ENCODE results near the gene GFRA1. TPM values are rescaled to one million over a fixed set of nuclear protein-coding genes. Genes with fewer than 3 reads are reported as not detected.

The GFRA1 gene
- total and polyA plus RNA-seq, 10 donors: 0.52 to 36.5 (median 4.5) TPM

DNA sequence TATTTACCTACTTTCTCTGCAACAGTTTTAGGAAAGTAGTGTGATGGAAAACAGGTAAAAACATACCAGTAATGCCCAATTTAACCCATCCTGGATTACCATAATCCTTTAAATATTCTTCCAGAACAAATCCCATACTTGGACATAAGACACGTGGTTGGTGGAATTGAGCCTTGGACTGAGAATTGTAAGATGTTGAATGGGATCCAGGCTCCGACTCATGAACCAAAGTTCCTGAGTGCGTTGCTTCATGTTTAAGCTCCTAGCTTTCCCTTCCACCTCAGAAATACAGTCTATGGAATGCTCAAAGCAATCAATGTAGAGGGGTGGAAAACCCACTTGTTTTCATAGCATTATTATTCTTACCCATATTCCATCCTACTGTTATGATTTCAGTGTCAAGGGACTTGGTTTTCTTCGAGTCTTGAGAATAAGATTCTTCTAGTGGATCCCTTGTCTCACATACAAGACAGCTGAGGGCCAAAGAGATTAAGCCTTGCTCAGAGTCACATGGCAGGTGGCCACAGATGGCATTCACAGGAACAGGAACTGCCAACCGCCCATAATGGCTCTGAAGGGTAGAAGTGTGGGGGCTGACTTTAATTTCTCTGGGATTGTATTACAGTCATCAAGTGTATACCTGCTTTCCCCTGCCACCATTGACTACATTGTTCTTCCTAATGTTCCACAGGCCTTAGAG, 171.2 kb downstream of the GFRA1 start:
- Histone ChIP-seq H3K27me3 (replicated peaks in 1 of 7) (no peaks in the 10 kb centered on the region), H3K27ac (no peak overlapping the region)
- TF ChIP-seq, protein P1, sequence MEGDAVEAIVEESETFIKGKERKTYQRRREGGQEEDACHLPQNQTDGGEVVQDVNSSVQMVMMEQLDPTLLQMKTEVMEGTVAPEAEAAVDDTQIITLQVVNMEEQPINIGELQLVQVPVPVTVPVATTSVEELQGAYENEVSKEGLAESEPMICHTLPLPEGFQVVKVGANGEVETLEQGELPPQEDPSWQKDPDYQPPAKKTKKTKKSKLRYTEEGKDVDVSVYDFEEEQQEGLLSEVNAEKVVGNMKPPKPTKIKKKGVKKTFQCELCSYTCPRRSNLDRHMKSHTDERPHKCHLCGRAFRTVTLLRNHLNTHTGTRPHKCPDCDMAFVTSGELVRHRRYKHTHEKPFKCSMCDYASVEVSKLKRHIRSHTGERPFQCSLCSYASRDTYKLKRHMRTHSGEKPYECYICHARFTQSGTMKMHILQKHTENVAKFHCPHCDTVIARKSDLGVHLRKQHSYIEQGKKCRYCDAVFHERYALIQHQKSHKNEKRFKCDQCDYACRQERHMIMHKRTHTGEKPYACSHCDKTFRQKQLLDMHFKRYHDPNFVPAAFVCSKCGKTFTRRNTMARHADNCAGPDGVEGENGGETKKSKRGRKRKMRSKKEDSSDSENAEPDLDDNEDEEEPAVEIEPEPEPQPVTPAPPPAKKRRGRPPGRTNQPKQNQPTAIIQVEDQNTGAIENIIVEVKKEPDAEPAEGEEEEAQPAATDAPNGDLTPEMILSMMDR (IDR thresholded peaks at IDR 0.05 in 8 of 11, conservative IDR thresholded peaks at IDR 0.05 in 3 of 11): no peak
- no peak for TF ChIP-seq POLR2AphosphoS5 (IDR thresholded peaks at IDR 0.05)
- TF ChIP-seq POLR2A (IDR thresholded peaks at IDR 0.05): no peak

GRCh38 chr10:116100984-116101383, 172.0 kb downstream of the GFRA1 start:
- no peak for TF ChIP-seq POLR2AphosphoS5 (IDR thresholded peaks at IDR 0.05)
- TF ChIP-seq, protein P1 (IDR thresholded peaks at IDR 0.05 in 8 of 11, conservative IDR thresholded peaks at IDR 0.05 in 3 of 11): no peak
- TF ChIP-seq POLR2A (IDR thresholded peaks at IDR 0.05): no peak
- WGBS, 5 donors: 88 to 95% (median 92%) methylated on average over 3 of the region's 3 CpGs
- intact Hi-C loops (cut with DNase I; ENCODE audit: low total_unique reads): no loop called here
- H3K4me3 ChIP-seq: no peak overlapping the region
- peaks cover 0 to 6% (median 0%) of the 10 kb centered on the region in 8 donors for H3K9me3 ChIP-seq
- no peaks in the 10 kb centered on the region for H3K4me1 ChIP-seq
- no peaks in the 10 kb centered on the region for H3K36me3 ChIP-seq
- DNase-seq: no peak
- no peaks in the 10 kb centered on the region for H3K27me3 ChIP-seq (replicated peaks in 1 of 7)
- no peak overlapping the region for H3K27ac ChIP-seq

More for the DNA sequence above, 171.2 kb downstream of the GFRA1 start:
- Histone ChIP-seq H3K36me3 (no peaks in the 10 kb centered on the region), H3K9me3 (peaks cover 0 to 6% (median 0%) of the 10 kb centered on the region in 8 donors), H3K4me1 (no peaks in the 10 kb centered on the region), H3K4me3 (no peak overlapping the region)
- intact Hi-C loops (cut with DNase I; ENCODE audit: low total_unique reads): no loop called here
- WGBS, 5 donors: 58 to 82% (median 71%) methylated on average over 5 of the region's 5 CpGs
- no peak for DNase-seq

GRCh38 chr10:116099023-116099420, 174.0 kb downstream of the GFRA1 start:
- no peaks in the 10 kb centered on the region for H3K36me3 ChIP-seq
- H3K4me1 ChIP-seq: no peaks in the 10 kb centered on the region
- intact Hi-C loops (cut with DNase I; ENCODE audit: low total_unique reads): no loop called here
- 76 to 86% (median 80%) methylated on average over 5 of the region's 5 CpGs for WGBS, 5 donors
- TF ChIP-seq POLR2AphosphoS5 (IDR thresholded peaks at IDR 0.05) (no peak), POLR2A (IDR thresholded peaks at IDR 0.05) (no peak)
- TF ChIP-seq, protein P1 (IDR thresholded peaks at IDR 0.05 in 8 of 11, conservative IDR thresholded peaks at IDR 0.05 in 3 of 11): no peak
- H3K27ac ChIP-seq: no peak overlapping the region
- H3K4me3 ChIP-seq: no peak overlapping the region
- peaks cover 0 to 6% (median 0%) of the 10 kb centered on the region in 8 donors for H3K9me3 ChIP-seq
- DNase-seq: no peak
- no peaks in the 10 kb centered on the region for H3K27me3 ChIP-seq (replicated peaks in 1 of 7)

GRCh38 chr10:116098411-116099022, 174.5 kb downstream of the GFRA1 start:
- Histone ChIP-seq H3K4me1 (no peaks in the 10 kb centered on the region), H3K9me3 (peaks cover 0 to 6% (median 0%) of the 10 kb centered on the region in 8 donors), H3K36me3 (no peaks in the 10 kb centered on the region), H3K27me3 (replicated peaks in 1 of 7) (no peaks in the 10 kb centered on the region), H3K4me3 (no peak overlapping the region), H3K27ac (no peak overlapping the region)
- intact Hi-C loops (cut with DNase I; ENCODE audit: low total_unique reads): no loop called here
- whole genome bisulfite sequencing, 5 donors: 74 to 84% (median 78%) methylated on average over 8 of the region's 8 CpGs
- DNase-seq: no peak
- no peak for TF ChIP-seq POLR2A (IDR thresholded peaks at IDR 0.05)
- no peak for TF ChIP-seq POLR2AphosphoS5 (IDR thresholded peaks at IDR 0.05)
- TF ChIP-seq, protein P1 (IDR thresholded peaks at IDR 0.05 in 8 of 11, conservative IDR thresholded peaks at IDR 0.05 in 3 of 11): no peak

All from spleen (tissue), 11 donors.